Stomach (tissue), 9 donors: ENCODE measurements around the gene MAML1. TPM values are rescaled to one million over a fixed set of nuclear protein-coding genes. Genes with fewer than 3 reads are reported as not detected.

Experiments used
- DNase-seq, 2 donors: peaks; one replicate each; pipeline versions ENCODE4 v3.0.0 to v3.0.0-alpha.2; 2013 to 2019
- H3K27ac ChIP-seq, 5 donors: fragments of 200-600 bp in 4 of 5; sonication (generic) in 4 of 5; one replicate each; pipeline ENCODE4 v1.5.1; 2013 to 2019; ENCODE audit warnings: mild to moderate bottlenecking in 1 of 5, moderate library complexity in 1 of 5
- H3K27me3 ChIP-seq, 3 donors: fragments of 200-600 bp; sonication (generic); one replicate each; pipeline ENCODE4 v1.5.1; 2017 to 2019; ENCODE audit warnings: mixed run types in 1 of 3
- H3K36me3 ChIP-seq, 4 donors: fragments of 200-600 bp; sonication (generic); 1 replicate in 3 of 4; 2 replicates in 1 of 4; pipeline ENCODE4 v1.5.1; 2016 to 2019
- H3K4me1 ChIP-seq, 4 donors: fragments of 200-600 bp; sonication (generic); one replicate each; pipeline ENCODE4 v1.5.1; 2016 to 2019
- H3K4me3 ChIP-seq, 4 donors: fragments of 200-600 bp; sonication (generic) in 3 of 4; one replicate each; pipeline ENCODE4 v1.5.1; 2016 to 2019; ENCODE audit warnings: mild to moderate bottlenecking in 1 of 4
- H3K9me3 ChIP-seq, 4 donors: fragments of 200-600 bp; sonication (generic); one replicate each; pipeline ENCODE4 v1.5.1; 2016 to 2019
- CTCF ChIP-seq, 7 experiments: fragments of 450-650 bp in 4 of 7; fragments of 200-600 bp in 3 of 7; sonication (generic) in 3 of 7; IDR thresholded peaks; one replicate each; pipeline ENCODE4 v1.5.1; 2016 to 2019; ENCODE audit warnings: antibody characterized with exemption in 7 of 7, control low read depth in 2 of 7, mild to moderate bottlenecking in 1 of 7
- EP300 ChIP-seq: sonication (generic); formaldehyde crosslinking; IDR thresholded peaks from one replicate; pipeline ENCODE4 v1.6.1; 2017; ENCODE audit warnings: antibody characterized with exemption
- POLR2A ChIP-seq, 4 donors: fragments of 450-650 bp; IDR thresholded peaks; one replicate each; pipeline ENCODE4 v1.6.1; 2016; ENCODE audit warnings: antibody characterized with exemption in 4 of 4, control low read depth in 2 of 4, mild to moderate bottlenecking in 1 of 4, moderate library complexity in 1 of 4
- POLR2AphosphoS5 ChIP-seq, 3 donors: sonication (generic); formaldehyde crosslinking; IDR thresholded peaks; one replicate each; pipeline ENCODE4 v1.6.1; 2016; ENCODE audit warnings: antibody characterized with exemption in 3 of 3
- WGBS, 5 donors: extraction: QIAGEN DNeasy Blood & Tissue Kit in 3 of 5; methylation state at CpG; one replicate each; pipeline versions ENCODE4 v1.1.5 to v1.1.7; 2013 to 2018; 5-methylcytosine and 5-hydroxymethylcytosine counted together
- intact Hi-C: fragments of 100-400 bp; cut with DNase I; formaldehyde crosslinking; loops from one replicate; pipeline ENCODE4 v1.15.1; 2023; ENCODE audit warnings: low total_unique reads
- polyA plus RNA-seq, 3 donors: library from polyadenylated mRNA; stranded (reverse); fragments of 200-250 nt; gene quantifications; one replicate each; pipeline ENCODE4 v1.2.3, GENCODE V29; 2013
- total RNA-seq, 5 donors: library from RNA; depleted of rRNA; stranded (reverse); fragments of >200 nt; gene quantifications; one replicate each; pipeline versions ENCODE4 v1.1.0 to v1.2.3, GENCODE V29; 2014 to 2016
- donor health status: healthy with polysubstance abuse.
- donor health status: Bipolar disorder and iron deficiency.
- donor health status: healthy.

The MAML1 gene
- total and polyA plus RNA-seq, 8 donors = 5.8 to 26.8 (median 12.2) TPM

DNA sequence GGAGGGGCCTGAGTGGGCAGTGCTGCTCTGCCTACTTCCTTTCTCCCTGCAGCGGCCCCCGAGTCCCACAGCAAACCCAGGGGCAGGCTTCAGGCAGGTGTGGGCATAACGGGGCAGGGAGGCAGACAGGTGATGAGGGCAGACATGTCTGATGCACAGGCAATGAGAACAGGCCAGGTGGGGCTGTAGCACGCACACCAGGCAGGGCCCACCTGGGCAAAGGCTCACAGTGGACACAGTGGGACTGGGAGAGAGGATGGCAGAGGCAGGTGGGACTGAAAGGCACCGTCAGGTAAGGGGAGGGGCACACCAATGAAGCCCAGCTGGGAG, 67.0 kb downstream of the MAML1 start:
- peaks cover 45 to 57% (median 51%) of the 10 kb centered on the region in 4 donors for H3K36me3 ChIP-seq
- intact Hi-C loops = no loop called here
- no peak overlapping the region for H3K4me3 ChIP-seq
- no peak for DNase-seq
- no peak overlapping the region for H3K27ac ChIP-seq
- H3K27me3 ChIP-seq = no peaks in the 10 kb centered on the region
- H3K9me3 ChIP-seq = no peaks in the 10 kb centered on the region
- H3K4me1 ChIP-seq = peaks cover 54 to 67% (median 62%) of the 10 kb centered on the region in 4 donors
- WGBS, 5 donors = 88 to 94% (median 92%) methylated on average over 5 of the region's 5 CpGs
- TF ChIP-seq POLR2A (IDR thresholded peaks at IDR 0.05) = no peak
- TF ChIP-seq POLR2AphosphoS5 (IDR thresholded peaks at IDR 0.05) = no peak
- TF ChIP-seq CTCF (IDR thresholded peaks at IDR 0.05) = no peak
- TF ChIP-seq EP300 = no peak

DNA sequence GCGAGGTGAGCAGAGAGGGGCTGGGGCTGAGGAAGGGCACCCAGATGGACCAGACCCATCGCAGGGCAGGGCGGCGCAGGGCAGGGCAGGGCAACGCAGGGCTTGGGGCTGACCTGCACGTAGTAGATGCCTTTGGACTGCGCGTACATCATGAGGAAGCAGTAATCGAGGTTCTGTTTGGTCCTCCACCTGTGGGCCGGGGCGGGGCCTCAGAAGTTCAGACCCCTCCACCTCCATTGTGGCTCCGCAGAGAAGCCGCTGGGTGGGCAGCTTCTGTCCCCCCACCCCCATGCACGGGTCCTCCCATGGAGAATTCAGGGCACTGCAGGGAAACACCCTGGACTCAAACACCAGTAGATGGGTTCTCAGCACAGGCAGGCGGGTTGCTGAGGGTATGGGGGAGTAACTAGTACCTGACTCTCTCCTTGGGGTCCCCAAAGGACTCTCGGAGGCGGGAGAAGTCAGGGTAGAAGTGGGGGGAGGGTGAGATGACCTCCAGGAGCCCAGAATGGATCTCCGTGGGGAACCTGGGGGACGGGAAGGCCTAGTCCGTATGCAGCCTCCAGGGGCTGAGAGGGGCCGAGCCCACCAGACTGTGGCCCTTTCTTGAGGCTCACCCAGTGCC, 67.6 kb downstream of the MAML1 start:
- intact Hi-C loops = no loop called here
- Histone ChIP-seq H3K36me3 (peaks cover 45 to 57% (median 51%) of the 10 kb centered on the region in 4 donors), H3K4me3 (no peak overlapping the region), H3K4me1 (peaks cover 54 to 67% (median 62%) of the 10 kb centered on the region in 4 donors), H3K27ac (no peak overlapping the region), H3K27me3 (no peaks in the 10 kb centered on the region), H3K9me3 (no peaks in the 10 kb centered on the region)
- 87 to 95% (median 93%) methylated on average over 16 to 21 of the region's 21 CpGs for WGBS, 5 donors
- TF ChIP-seq EP300 = no peak
- TF ChIP-seq POLR2AphosphoS5 (IDR thresholded peaks at IDR 0.05) = no peak
- no peak for TF ChIP-seq POLR2A (IDR thresholded peaks at IDR 0.05)
- TF ChIP-seq CTCF (IDR thresholded peaks at IDR 0.05) = no peak
- no peak for DNase-seq

- intact Hi-C loops = no loop called here
- H3K4me3 ChIP-seq = no peak overlapping the region
- peak in 1 of 2 donors; percentile 7 for DNase-seq
- no peaks in the 10 kb centered on the region for H3K27me3 ChIP-seq
- peaks cover 45 to 57% (median 51%) of the 10 kb centered on the region in 4 donors for H3K36me3 ChIP-seq
- H3K9me3 ChIP-seq = no peaks in the 10 kb centered on the region
- H3K4me1 ChIP-seq = peaks cover 54 to 66% (median 61%) of the 10 kb centered on the region in 4 donors
- TF ChIP-seq POLR2A (IDR thresholded peaks at IDR 0.05) = no peak
- no peak for TF ChIP-seq POLR2AphosphoS5 (IDR thresholded peaks at IDR 0.05)
- WGBS, 5 donors = 73 to 83% (median 78%) methylated on average over 5 to 12 of the region's 12 CpGs
- H3K27ac ChIP-seq = no peak overlapping the region
Observed at GRCh38 chr5:179800696-179801201, 68.1 kb downstream of the MAML1 start.

DNA sequence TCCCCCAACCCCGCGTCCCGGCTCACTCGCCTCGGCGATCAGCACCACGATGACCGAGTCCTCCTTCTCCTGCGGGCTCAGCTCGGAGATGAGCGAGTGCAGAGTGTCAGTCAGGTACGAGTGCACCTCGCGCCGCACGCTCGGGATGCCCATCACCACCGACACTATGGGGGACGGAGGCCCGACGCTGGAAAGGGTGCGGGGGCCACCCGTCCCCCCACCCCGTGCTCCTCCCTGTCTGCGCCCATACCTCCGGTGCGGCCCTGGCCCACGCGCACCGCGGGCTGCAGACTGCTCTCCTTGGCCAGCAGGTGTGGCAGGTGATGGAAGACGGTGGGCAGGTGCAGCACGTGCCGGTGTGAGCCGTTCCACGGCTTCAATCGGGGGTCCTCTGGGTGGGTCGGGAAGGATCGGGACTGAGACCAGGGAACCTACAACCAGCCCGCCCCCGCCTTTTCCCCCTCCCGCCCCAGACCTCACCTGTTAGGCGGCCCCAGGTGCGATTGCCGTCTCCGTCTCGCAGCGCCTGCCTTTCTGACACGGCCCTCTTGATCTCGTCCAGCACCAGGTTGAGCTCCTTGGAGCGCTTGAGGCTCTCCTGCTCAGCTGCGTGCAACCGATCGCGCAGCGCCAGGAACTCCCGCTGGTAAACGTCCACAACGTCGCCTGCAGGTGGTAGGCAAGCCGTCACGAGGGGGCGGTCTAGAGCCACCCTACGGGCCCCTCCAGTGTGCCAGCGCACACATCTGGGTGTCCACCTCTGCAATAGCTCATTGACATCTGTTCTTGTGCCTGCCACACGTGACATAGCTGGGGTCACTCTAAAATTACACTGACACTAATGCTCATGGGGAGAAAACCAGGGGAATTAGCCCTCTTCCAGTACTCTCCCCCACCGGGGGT, 68.9 kb downstream of the MAML1 start:
- intact Hi-C loops = no loop called here
- peak; percentile 86 to 92 for DNase-seq
- WGBS, 5 donors = 57 to 62% (median 61%) methylated on average over 10 to 67 of the region's 67 CpGs
- Histone ChIP-seq H3K4me1 (peaks cover 49 to 62% (median 54%) of the 10 kb centered on the region in 4 donors), H3K36me3 (peaks cover 45 to 57% (median 51%) of the 10 kb centered on the region in 4 donors), H3K27me3 (no peaks in the 10 kb centered on the region), H3K27ac (peak overlapping the region in 1 of 5 donors; percentile 6), H3K4me3 (no peak overlapping the region), H3K9me3 (no peaks in the 10 kb centered on the region)
- TF ChIP-seq EP300 (no peak), POLR2AphosphoS5 (IDR thresholded peaks at IDR 0.05) (peak in 1 of 3 donors; percentile 65), POLR2A (IDR thresholded peaks at IDR 0.05) (no peak), CTCF (IDR thresholded peaks at IDR 0.05) (peak in 5 of 7 experiments; percentile 58 to 75 (median 61))
